ES-I3 (cell line): Measurements from ENCODE around the gene TBCD.

Source experiments
- H3K36me3 ChIP-seq: 2 replicates; pipeline ENCODE4 v1.6.1; 2013; ENCODE audit warnings: mild to moderate bottlenecking, low read length, control low read depth, moderate library complexity; ENCODE audit not compliant: insufficient read depth
- H3K4me1 ChIP-seq: 2 replicates; pipeline ENCODE4 v1.6.1; 2013; ENCODE audit warnings: mild to moderate bottlenecking, control low read depth, low read length; ENCODE audit not compliant: insufficient read depth
- H3K9ac ChIP-seq: 2 replicates; pipeline ENCODE4 v1.6.1; 2013; ENCODE audit warnings: low read depth, mild to moderate bottlenecking, low read length, moderate library complexity
- H3K9me3 ChIP-seq: 2 replicates; pipeline ENCODE4 v1.6.1; 2013; ENCODE audit warnings: mild to moderate bottlenecking, low read length, moderate library complexity; ENCODE audit not compliant: control insufficient read depth, insufficient read depth

TBCD gene

GRCh38 chr17:82812601-82813000, 60.7 kb downstream of the TBCD start:
- Histone ChIP-seq H3K9me3 (peaks cover 2% of the 10 kb centered on the region; the same call in 1 of the 2 replicates), H3K36me3 (peaks cover 35% of the 10 kb centered on the region), H3K4me1 (no peaks in the 10 kb centered on the region), H3K9ac (no peak overlapping the region)

DNA sequence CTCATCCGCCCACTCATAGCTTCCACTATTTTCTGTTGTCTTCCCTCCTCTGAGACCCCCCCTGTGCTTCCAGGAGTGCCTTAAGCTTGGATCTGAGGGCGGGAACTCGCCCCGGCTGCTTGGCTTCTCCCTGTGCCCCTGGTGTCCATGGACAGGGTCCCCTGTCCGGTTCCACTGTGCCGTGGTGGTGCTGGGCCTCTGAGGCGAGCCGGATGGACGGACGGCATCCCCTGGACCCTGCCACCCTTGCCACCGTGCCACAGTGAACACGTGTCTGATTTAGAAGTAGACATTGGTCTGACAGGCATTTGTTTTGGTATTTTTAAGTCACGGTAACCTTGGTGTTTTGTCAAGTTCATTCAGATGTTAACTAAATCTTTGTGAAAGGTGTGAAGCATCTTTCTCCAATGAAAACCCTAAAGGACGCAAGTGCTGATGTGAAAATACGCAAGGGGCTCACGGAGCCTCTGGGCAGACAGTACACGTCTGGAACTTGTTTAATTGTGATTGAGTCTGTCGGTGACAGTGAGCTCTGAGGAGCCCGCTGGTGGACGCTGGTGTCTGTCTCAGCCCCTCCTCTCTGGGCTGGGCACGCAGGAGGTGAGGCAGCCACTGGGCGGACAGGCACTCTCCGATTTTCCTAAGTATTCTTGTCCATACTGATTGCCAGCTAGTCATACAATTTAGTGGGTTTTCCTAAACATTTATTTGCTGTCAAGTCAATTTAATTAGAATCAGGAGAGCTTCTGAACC, 61.6 kb downstream of the TBCD start:
- Histone ChIP-seq H3K9me3 (peaks cover 11% of the 10 kb centered on the region; the same call in 1 of the 2 replicates), H3K36me3 (peaks cover 44% of the 10 kb centered on the region), H3K9ac (no peak overlapping the region), H3K4me1 (no peaks in the 10 kb centered on the region)

DNA sequence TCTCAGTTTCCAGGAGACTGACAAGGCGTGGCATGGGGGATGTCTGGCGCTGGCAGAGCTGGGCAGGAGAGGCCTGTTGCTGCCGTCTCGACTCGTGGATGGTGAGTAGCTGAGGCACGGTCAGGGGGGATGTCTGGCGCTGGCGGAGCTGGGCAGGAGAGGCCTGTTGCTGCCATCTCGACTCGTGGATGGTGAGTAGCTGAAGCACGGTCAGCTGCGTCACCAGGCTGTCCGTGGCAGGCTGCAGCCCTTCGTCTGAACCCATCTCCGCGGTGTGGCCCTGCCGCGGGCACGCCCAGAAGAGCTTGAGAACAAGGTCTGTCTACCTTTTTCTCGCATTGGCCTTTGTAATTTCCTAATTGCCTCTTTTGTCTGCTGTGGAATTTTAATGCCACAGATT, 63.0 kb downstream of the TBCD start:
- peaks cover 20% of the 10 kb centered on the region; the same call in 1 of the 2 replicates for H3K9me3 ChIP-seq
- no peak overlapping the region for H3K9ac ChIP-seq
- H3K36me3 ChIP-seq, result peaks cover 52% of the 10 kb centered on the region
- H3K4me1 ChIP-seq, result no peaks in the 10 kb centered on the region

DNA sequence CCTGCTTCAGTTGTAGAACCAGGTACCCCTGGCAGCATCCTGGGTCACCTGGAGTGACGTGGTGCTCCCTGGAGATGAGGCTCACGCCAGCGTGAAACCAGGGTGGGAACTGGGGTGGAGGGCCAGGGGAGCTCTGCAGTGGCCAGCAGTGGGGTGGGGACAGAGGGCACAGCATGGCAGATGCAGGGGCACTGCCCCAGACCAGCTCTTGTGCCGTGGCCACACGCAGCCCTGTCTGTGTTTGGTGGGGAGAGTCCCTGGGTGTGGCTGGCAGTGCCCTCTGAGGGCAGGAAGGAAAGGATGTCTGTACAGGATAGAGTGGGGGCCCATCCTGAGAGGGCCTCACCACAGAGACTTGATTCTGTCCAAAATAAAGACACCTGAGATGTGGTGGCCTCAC, 63.5 kb downstream of the TBCD start:
- H3K36me3 ChIP-seq, result peaks cover 52% of the 10 kb centered on the region

GRCh38 chr17:82815790-82816305, 64.0 kb downstream of the TBCD start:
- H3K4me1 ChIP-seq, result no peaks in the 10 kb centered on the region
- peaks cover 28% of the 10 kb centered on the region for H3K9me3 ChIP-seq
- no peak overlapping the region for H3K9ac ChIP-seq
- H3K36me3 ChIP-seq, result peaks cover 53% of the 10 kb centered on the region

More for the DNA sequence above, 63.5 kb downstream of the TBCD start:
- Histone ChIP-seq H3K9me3 (peaks cover 24% of the 10 kb centered on the region; the same call in 1 of the 2 replicates), H3K4me1 (no peaks in the 10 kb centered on the region), H3K9ac (no peak overlapping the region)

DNA sequence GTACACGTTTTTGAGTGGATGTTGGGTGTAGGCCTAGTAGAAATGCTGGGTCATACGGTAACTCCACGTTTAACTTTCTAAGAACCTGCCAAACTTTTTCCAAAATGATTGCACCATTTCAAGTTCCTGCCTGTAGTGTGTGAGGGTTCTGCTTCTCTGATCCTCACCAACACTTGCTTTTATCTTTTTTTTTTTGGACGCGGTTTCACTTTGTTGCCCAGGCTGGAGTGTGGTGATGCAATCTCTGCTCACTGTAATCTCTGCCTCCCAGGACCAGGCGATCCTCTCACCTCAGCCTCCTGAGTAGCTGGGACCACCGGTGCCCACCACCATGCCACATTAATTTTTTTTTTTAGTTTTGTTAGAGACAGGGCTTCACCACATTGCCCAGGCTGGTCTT, 64.5 kb downstream of the TBCD start:
- Histone ChIP-seq H3K36me3 (peaks cover 48% of the 10 kb centered on the region), H3K9me3 (peaks cover 34% of the 10 kb centered on the region), H3K9ac (no peak overlapping the region), H3K4me1 (no peaks in the 10 kb centered on the region)

GRCh38 chr17:82817947-82818346, 66.1 kb downstream of the TBCD start:
- Histone ChIP-seq H3K9ac (no peak overlapping the region), H3K4me1 (no peaks in the 10 kb centered on the region; the same call in 1 of the 2 replicates), H3K36me3 (peaks cover 54% of the 10 kb centered on the region), H3K9me3 (peaks cover 34% of the 10 kb centered on the region)

DNA sequence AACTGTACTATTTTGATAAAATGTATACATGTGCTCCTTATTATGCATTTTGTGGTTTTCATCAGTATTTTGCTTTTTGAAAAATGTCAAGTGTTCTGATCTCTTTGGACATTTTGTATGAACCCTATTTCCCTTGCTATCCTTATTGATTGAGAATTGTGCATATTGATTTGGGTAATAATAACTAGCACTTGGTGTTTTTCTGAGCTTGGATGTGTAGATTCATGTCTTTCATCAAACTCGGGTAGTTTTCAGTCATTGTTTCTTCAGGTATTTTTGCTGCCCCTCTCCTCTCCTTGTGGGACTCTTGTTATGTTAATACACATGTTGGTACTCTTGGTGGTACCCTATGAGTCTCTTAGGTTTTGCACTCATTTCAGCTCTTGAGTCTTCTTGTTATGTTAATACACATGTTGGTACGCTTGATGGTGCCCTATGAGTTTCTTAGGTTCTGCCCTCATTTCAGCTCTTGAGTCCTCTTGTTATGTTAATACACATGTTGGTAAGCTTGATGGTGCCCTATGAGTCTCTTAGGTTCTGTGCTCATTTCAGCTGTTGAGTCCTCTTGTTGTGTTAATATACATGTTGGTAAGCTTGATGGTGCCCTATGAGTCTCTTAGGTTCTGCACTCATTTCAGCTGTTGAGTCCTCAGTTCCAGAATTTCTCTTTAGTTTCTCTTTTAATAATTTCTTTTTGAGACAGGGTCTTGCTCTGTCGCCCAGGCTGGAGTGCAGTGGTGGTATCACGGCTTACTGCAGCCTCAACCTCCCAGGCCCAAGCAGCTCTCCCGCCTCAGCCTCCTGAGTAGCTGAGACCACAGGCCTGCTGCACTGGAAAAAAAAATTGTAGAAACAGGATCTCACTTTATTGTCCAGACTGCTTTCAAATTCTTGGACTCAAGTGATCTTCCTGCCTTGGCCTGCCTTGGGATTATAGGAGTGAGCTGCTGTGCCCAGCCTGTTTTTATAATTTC, 68.7 kb downstream of the TBCD start:
- H3K9ac ChIP-seq, result no peak overlapping the region
- H3K36me3 ChIP-seq, result peaks cover 47% of the 10 kb centered on the region
- no peaks in the 10 kb centered on the region; the same call in 1 of the 2 replicates for H3K4me1 ChIP-seq
- peaks cover 34% of the 10 kb centered on the region for H3K9me3 ChIP-seq

- Histone ChIP-seq H3K36me3 (peaks cover 37% of the 10 kb centered on the region), H3K9me3 (peaks cover 34% of the 10 kb centered on the region), H3K9ac (no peak overlapping the region), H3K4me1 (no peaks in the 10 kb centered on the region; the same call in 1 of the 2 replicates)
Observed at GRCh38 chr17:82821554-82821953, 69.7 kb downstream of the TBCD start.

- Histone ChIP-seq H3K9me3 (peaks cover 34% of the 10 kb centered on the region), H3K4me1 (no peaks in the 10 kb centered on the region; the same call in 1 of the 2 replicates), H3K36me3 (peaks cover 35% of the 10 kb centered on the region), H3K9ac (no peak overlapping the region)
Observed at GRCh38 chr17:82822281-82822680, 70.4 kb downstream of the TBCD start.

DNA sequence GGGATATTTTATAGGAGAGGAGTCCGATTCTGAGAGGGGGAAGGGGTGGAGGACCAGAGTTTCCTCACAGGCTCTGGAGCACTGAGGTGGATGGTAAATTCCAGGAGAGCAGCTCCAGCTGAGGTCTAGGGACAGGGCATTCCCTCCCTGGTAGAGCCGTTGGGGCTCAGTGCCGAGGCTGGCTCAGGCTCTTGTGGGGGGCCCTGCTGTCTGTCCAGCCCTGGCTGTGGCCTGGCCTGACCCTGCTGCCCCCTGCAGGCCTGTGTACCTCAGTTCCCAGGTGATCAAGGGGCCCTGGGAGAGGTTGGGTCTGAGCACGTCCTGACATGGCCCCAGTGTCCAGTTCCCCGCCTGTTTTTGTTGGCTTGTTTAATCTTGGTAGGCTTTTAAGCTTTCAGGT, 71.1 kb downstream of the TBCD start:
- peaks cover 28% of the 10 kb centered on the region for H3K9me3 ChIP-seq
- H3K4me1 ChIP-seq, result no peaks in the 10 kb centered on the region; the same call in 1 of the 2 replicates
- peaks cover 37% of the 10 kb centered on the region for H3K36me3 ChIP-seq
- H3K9ac ChIP-seq, result no peak overlapping the region

DNA sequence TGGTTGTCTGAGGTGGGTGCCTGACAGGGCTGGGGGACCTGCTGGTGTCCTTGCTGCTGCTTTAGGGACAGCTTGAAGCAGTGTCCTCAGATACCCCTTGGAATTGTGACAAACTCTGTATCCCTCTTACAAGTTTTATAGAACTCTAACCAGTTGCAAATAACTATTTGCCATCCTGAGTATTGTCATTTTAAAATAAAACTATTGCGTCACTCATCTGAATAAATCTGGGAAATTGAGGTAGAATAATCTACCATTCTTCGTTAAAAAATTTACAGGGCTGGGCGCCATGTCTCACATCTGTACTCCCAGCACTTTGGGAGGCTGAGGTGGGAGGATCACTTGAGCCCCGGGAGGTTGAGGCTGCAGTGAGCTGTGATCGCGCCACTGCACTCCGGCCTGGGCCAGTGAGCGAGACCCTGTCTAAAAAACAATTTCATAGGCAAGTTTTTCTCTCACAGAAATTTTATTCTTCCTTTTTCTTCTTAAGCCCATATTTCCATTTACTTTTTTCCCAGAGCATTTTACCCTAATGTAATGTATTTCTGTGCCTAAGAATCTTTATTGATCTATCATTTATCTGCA, 73.8 kb downstream of the TBCD start:
- Histone ChIP-seq H3K9me3 (peaks cover 7% of the 10 kb centered on the region), H3K4me1 (no peaks in the 10 kb centered on the region; the same call in 1 of the 2 replicates), H3K36me3 (peaks cover 30% of the 10 kb centered on the region), H3K9ac (no peak overlapping the region)

- H3K36me3 ChIP-seq, result peaks cover 27% of the 10 kb centered on the region
- H3K9ac ChIP-seq, result no peak overlapping the region
Observed at GRCh38 chr17:82826211-82826610, 74.3 kb downstream of the TBCD start.

DNA sequence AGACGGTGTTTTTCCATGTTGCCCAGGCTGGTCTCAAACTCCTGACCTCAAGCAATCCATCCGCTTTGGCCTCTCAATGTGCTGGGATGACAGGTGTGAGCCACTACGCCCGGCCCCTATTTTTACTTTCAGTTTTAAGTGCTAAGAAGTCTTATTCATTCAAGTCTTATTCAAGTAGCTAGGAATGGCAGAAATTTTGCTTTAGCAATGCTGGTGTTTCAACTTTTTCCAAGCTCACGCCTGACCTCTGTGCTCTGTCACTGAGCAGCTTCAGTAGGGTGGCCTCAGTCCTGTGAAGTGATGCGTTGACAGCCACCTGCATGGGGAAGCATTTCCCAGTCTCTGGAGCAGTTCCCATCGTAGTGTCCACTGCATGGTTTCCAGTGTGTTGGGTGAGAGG, 75.1 kb downstream of the TBCD start:
- H3K9me3 ChIP-seq, result no peaks in the 10 kb centered on the region
- no peak overlapping the region for H3K9ac ChIP-seq
- peaks cover 25% of the 10 kb centered on the region for H3K36me3 ChIP-seq
- H3K4me1 ChIP-seq, result no peaks in the 10 kb centered on the region; the same call in 1 of the 2 replicates

More at GRCh38 chr17:82826211-82826610, 74.3 kb downstream of the TBCD start:
- Histone ChIP-seq H3K4me1 (no peaks in the 10 kb centered on the region; the same call in 1 of the 2 replicates), H3K9me3 (peaks cover 2% of the 10 kb centered on the region)
